K562 (cell line): ENCODE measurements around the gene TBC1D7. TPM values are rescaled to one million over a fixed set of nuclear protein-coding genes. Genes with fewer than 3 reads are reported as not detected.

Source experiments
- ATAC-seq: fragments of 200-7000 bp; cut with Tn5 transposase; 3 replicates; pipeline ENCODE4 v1.9.1; 2020; ENCODE audit warnings: moderate library complexity
- BruUV-seq: library from RNA; stranded (reverse); fragments of 400-500 nt; replicated peaks from 2 replicates; lab custom pipeline; 2021; lab: Mats Ljungman, UMichigan
- CTCF ChIA-PET: fragments of 300-600 bp; formaldehyde crosslinking; extraction: SDS; loops from one replicate; lab custom pipeline; 2021; ENCODE audit warnings: low intra/inter-chr PET ratio; lab: Yijun Ruan, JAX
- POLR2A ChIA-PET: fragments of 300-600, 350-650 bp; sonication (Branson Sonifier 250); formaldehyde crosslinking; extraction: SDS; loops from one replicate; lab custom pipeline; 2021; ENCODE audit warnings: antibody characterized with exemption, inconsistent platforms; lab: Yijun Ruan, JAX
- DNase-seq, 4 experiments: peaks; one replicate each; pipeline versions ENCODE4 v3.0.0 to v3.0.0-alpha.2; 2011 to 2018; ENCODE audit warnings: low spot score in 3 of 4, mixed read lengths in 3 of 4; ENCODE audit errors: extremely low read depth in 1 of 4
- FAIRE-seq: peaks from 2 replicates; lab custom pipeline; 2011; peaks lifted over from hg19 to GRCh38; lab: Jason Lieb, UNC
- H2AFZ ChIP-seq: 2 replicates; pipeline ENCODE4 v1.6.0; 2011; ENCODE audit warnings: low read depth, low read length, control low read depth, inconsistent platforms
- H3K27ac ChIP-seq: fragments of 200-600 bp; 3 replicates; pipeline ENCODE4 v1.8.0; 2011; ENCODE audit warnings: low read depth, mild to moderate bottlenecking, control low read depth, inconsistent platforms, low read length, moderate library complexity, mixed read lengths; ENCODE audit errors: extremely low read depth
- H3K27me3 ChIP-seq, 2 experiments: fragments of 300-600 bp in 1 of 2; 2 replicates in 1 of 2; 3 replicates in 1 of 2; pipeline versions ENCODE4 v1.6.0 to v1.8.0; 2011; ENCODE audit warnings: inconsistent platforms in 2 of 2, low read length in 2 of 2, mild to moderate bottlenecking in 1 of 2, mixed read lengths in 1 of 2, moderate library complexity in 1 of 2; ENCODE audit not compliant: control insufficient read depth in 2 of 2, insufficient read depth in 2 of 2
- H3K36me3 ChIP-seq: fragments of 300-600 bp; 3 replicates; pipeline ENCODE4 v1.8.0; 2011; ENCODE audit warnings: mild to moderate bottlenecking, low read length, inconsistent platforms; ENCODE audit not compliant: control insufficient read depth, insufficient read depth
- H3K4me1 ChIP-seq, 2 experiments: fragments of 200-600 bp in 1 of 2; replicated peaks in 1 of 2; 2 replicates in 1 of 2; 3 replicates in 1 of 2; pipeline versions ENCODE4 v1.5.1 to v1.8.0; 2011; ENCODE audit warnings: inconsistent platforms in 2 of 2, low read length in 2 of 2, mild to moderate bottlenecking in 1 of 2, mixed read lengths in 1 of 2, moderate library complexity in 1 of 2; ENCODE audit not compliant: control insufficient read depth in 2 of 2, insufficient read depth in 2 of 2
- H3K4me2 ChIP-seq: 2 replicates; pipeline ENCODE4 v1.6.1; 2011; ENCODE audit warnings: low read length, control low read depth, inconsistent platforms, mixed read lengths; ENCODE audit not compliant: insufficient read depth
- H3K4me3 ChIP-seq: fragments of 200-600 bp; sonication (generic), shearing (Covaris generic); 2 replicates; pipeline ENCODE4 v1.5.1; 2016; ENCODE audit warnings: control low read depth, inconsistent platforms
- H3K79me2 ChIP-seq: fragments of 200-600 bp; 3 replicates; pipeline ENCODE4 v1.8.0; 2011; ENCODE audit warnings: low read length, inconsistent platforms; ENCODE audit not compliant: control insufficient read depth, insufficient read depth
- H3K9ac ChIP-seq, 2 experiments: 2 replicates each; pipeline versions ENCODE4 v1.6.0 to v1.6.1; 2011; ENCODE audit warnings: low read depth in 2 of 2, low read length in 2 of 2, control low read depth in 1 of 2, inconsistent platforms in 1 of 2, mild to moderate bottlenecking in 1 of 2, mixed read lengths in 1 of 2; ENCODE audit not compliant: insufficient read depth in 1 of 2
- H3K9me1 ChIP-seq: one replicate; pipeline ENCODE4 v1.6.0; 2011; ENCODE audit warnings: inconsistent platforms, mild to moderate bottlenecking, low read length, moderate library complexity; ENCODE audit not compliant: control insufficient read depth, insufficient read depth
- H3K9me3 ChIP-seq: replicated peaks from 2 replicates; pipeline ENCODE4 v1.5.1; 2011; ENCODE audit warnings: low read depth, low read length, inconsistent platforms; ENCODE audit not compliant: control insufficient read depth, insufficient read depth
- H4K20me1 ChIP-seq: replicated peaks from 2 replicates; pipeline ENCODE4 v1.6.1; 2011; ENCODE audit warnings: low read length, inconsistent platforms, mixed read lengths; ENCODE audit not compliant: control insufficient read depth, insufficient read depth
- ARID1B ChIP-seq: fragments of 450-650 bp; IDR thresholded peaks from 2 replicates; pipeline ENCODE4 v1.6.1; 2016; ENCODE audit warnings: antibody characterized with exemption, mild to moderate bottlenecking, inconsistent platforms
- ETS2 ChIP-seq: IDR thresholded peaks from 2 replicates; pipeline ENCODE4 v1.6.1; 2016; ENCODE audit warnings: borderline replicate concordance, missing genetic modification characterization, mild to moderate bottlenecking, moderate library complexity, missing compliant biosample characterization; ENCODE audit not compliant: poor library complexity, severe bottlenecking
- POLR2G ChIP-seq: fragments of 200-400 bp; formaldehyde crosslinking; IDR thresholded peaks from 2 replicates; pipeline ENCODE4 v1.6.1; 2017; ENCODE audit warnings: low read depth, mild to moderate bottlenecking, antibody characterized with exemption, low read length, moderate library complexity
- RBM25 ChIP-seq: fragments of 200-400 bp; formaldehyde crosslinking; IDR thresholded peaks from 2 replicates; pipeline ENCODE4 v1.6.1; 2018; ENCODE audit warnings: low read length, low read depth, moderate library complexity; ENCODE audit not compliant: severe bottlenecking
- SIRT6 ChIP-seq: IDR thresholded peaks from one replicate; pipeline ENCODE4 v1.6.1; 2012; ENCODE audit warnings: low read depth, mild to moderate bottlenecking, control low read depth, inconsistent platforms, low read length, moderate library complexity
- SP2 ChIP-seq: IDR thresholded peaks from 2 replicates; pipeline ENCODE4 v1.6.1; 2011; ENCODE audit warnings: mild to moderate bottlenecking, low read depth, low read length, moderate library complexity; ENCODE audit not compliant: poor library complexity, severe bottlenecking; ENCODE audit errors: extremely low read depth
- TAL1 ChIP-seq: fragments of 450-650 bp; IDR thresholded peaks from 2 replicates; pipeline ENCODE4 v1.6.1; 2016; ENCODE audit warnings: mild to moderate bottlenecking
- THRA ChIP-seq: fragments of 450-650 bp; IDR thresholded peaks from 2 replicates; pipeline ENCODE4 v1.6.1; 2017; ENCODE audit warnings: mild to moderate bottlenecking, moderate library complexity
- ZNF766 ChIP-seq: fragments of 200-800 bp; sonication (Bioruptor generic); conservative IDR thresholded peaks from 2 replicates; pipeline ENCODE4 v1.6.1; 2016; ENCODE audit warnings: missing genetic modification characterization, missing compliant biosample characterization
- ZNF79 ChIP-seq: fragments of 250-450 bp; sonication (Bioruptor Pico); IDR thresholded peaks from 2 replicates; pipeline ENCODE4 v1.4.0; 2020; ENCODE audit warnings: low read depth, mild to moderate bottlenecking, moderate library complexity
- WGBS: fragments of 100-300 bp; shearing (Covaris generic); methylation state at CpG from one replicate; pipeline ENCODE4 v1.1.6; 2016; ENCODE audit warnings: low coverage, mixed read lengths; ENCODE audit not compliant: insufficient coverage; ENCODE audit errors: missing lambda C conversion rate; 5-methylcytosine and 5-hydroxymethylcytosine counted together
- in situ Hi-C: fragments of 300-500 bp; cut with MboI; formaldehyde crosslinking; loops from 4 replicates; pipeline ENCODE4 v1.15.0; 2018; ENCODE audit warnings: inconsistent platforms, mixed read lengths
- intact Hi-C: fragments of 100-400 bp; cut with micrococcal nuclease; formaldehyde crosslinking; loops from 2 replicates; pipeline ENCODE4 v1.14.2; 2022
- polyA plus RNA-seq, 8 experiments: library from polyadenylated mRNA; depleted of rRNA in 4 of 8; stranded (reverse) in 5 of 8; unstranded in 3 of 8; fragments of >200 nt; fragmentation: Nextera tagmentation in 2 of 8; fragmentation: Illumina TruSeq in 1 of 8; extraction: Ambion mirVana in 2 of 8; extraction: Trizol in 1 of 8; gene quantifications; 2 replicates each; pipeline versions ENCODE4 v1.2.1 to v1.2.3, GENCODE V29; 2011 to 2014; ENCODE audit warnings: inconsistent platforms in 1 of 8, missing spikeins in 1 of 8
- total RNA-seq, 7 experiments: library from RNA; depleted of rRNA in 6 of 7; stranded (reverse); fragments of >200 nt in 6 of 7; fragmentation: Illumina TruSeq in 2 of 7; extraction: Trizol in 2 of 7; gene quantifications; 2 replicates each; pipeline versions ENCODE4 v1.2.1 to v1.2.3, GENCODE V29; 2011 to 2021; ENCODE audit warnings: low replicate concordance in 1 of 7

Gene TBC1D7
- total and polyA plus RNA-seq, 9 of the 15 experiments (the other 6 are each of a cell fraction or from before 2014, with no cell fraction given), result 49.4 to 107 (median 61.1) TPM

DNA sequence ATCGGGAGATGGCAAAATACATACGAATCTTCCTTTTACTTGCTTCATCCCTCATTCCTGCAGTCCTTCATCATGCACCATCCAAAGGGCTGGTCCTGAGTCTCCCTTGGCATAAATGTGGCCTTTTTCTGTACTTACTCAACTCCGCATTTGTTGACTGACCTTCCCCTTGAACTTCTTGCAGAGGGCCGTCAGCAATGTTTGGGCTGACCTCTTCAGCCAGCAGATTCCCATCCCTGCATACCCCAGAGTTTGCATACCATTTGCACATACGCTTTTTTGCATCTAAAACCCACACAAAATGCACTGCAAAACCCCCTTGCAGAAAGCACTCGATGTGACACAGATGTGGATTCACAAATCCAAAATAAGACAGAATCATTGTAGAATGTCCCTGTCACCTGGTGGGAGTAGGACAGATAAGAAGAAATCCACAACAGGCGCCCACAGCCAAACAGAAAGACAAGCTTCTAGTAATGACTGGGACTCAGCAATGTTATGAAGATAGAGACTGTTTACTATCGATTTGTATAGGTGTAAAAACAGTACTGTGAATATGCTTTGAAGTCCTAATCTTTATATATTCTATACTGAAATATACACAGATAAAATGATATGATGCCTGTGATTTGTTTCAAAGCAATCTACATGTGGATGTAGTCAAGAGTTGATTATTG, 45.8 kb downstream of the TBC1D7 start (continued):
- TF ChIP-seq ZNF766 (CRISPR knock-in tag) (no peak), ZNF79 (no peak), RBM25 (no peak)

- H3K4me3 ChIP-seq, result no peak overlapping the region
- no peak overlapping the region for H3K4me2 ChIP-seq
- no peak overlapping the region for H3K27ac ChIP-seq
- intact Hi-C loops (no loop called here), in situ Hi-C loops (no loop called here)
- ChIA-PET CTCF (no interaction called here), POLR2A (no interaction called here)
- BruUV-seq, result no TSS peak
- ATAC-seq, result no peak
- H3K79me2 ChIP-seq, result peaks cover 8% of the 10 kb centered on the region
- H3K36me3 ChIP-seq, result peaks cover 92% of the 10 kb centered on the region
- no peaks in the 10 kb centered on the region; the same call in 1 of the 2 replicates for H3K9me3 ChIP-seq
- H2AFZ ChIP-seq, result no peak overlapping the region
- H3K9ac ChIP-seq, result no peak overlapping the region; a peak in 1 of 4 replicates
- TF ChIP-seq SP2 (no peak), POLR2G (peak; percentile 33; the same call in 1 of the 2 replicates), THRA (no peak), TAL1 (no peak), ARID1B (no peak), SIRT6 (no peak), ETS2 (tag) (no peak)
- H4K20me1 ChIP-seq, result no peaks in the 10 kb centered on the region
- 93% methylated on average over 9 of the region's 9 CpGs for WGBS
- FAIRE-seq, result no peak
- peaks cover 0 to 7% of the 10 kb centered on the region in 2 experiments; a peak in 2 of 5 replicates for H3K4me1 ChIP-seq
- H3K27me3 ChIP-seq, result no peaks in the 10 kb centered on the region
- H3K9me1 ChIP-seq, result peaks cover 3% of the 10 kb centered on the region
- DNase-seq, result no peak
These were observed 46.7 kb downstream of the TBC1D7 start for GRCh38 chr6:13281686-13282085.
